Adrenal gland (tissue), 12 donors: ENCODE measurements around the gene IFT81. TPM values are rescaled to one million over a fixed set of nuclear protein-coding genes. Genes with fewer than 3 reads are reported as not detected.

ENCODE experiments used
- DNase-seq, 7 donors: peaks; one replicate each; pipeline ENCODE4 v3.0.0-alpha.2; 2019 to 2020
- H3K27ac ChIP-seq, 5 donors: fragments of 200-600 bp; sonication (generic) in 4 of 5; 1 replicate in 3 of 5; 2 replicates in 2 of 5; pipeline versions ENCODE4 v1.5.1 to v1.8.0; 2016 to 2020; ENCODE audit warnings: mild to moderate bottlenecking in 1 of 5
- H3K27me3 ChIP-seq: fragments of 200-600 bp; 2 replicates; pipeline ENCODE4 v1.8.0; 2021
- H3K36me3 ChIP-seq, 2 donors: fragments of 200-600 bp; replicated peaks in 1 of 2; 1 replicate in 1 of 2; 2 replicates in 1 of 2; pipeline versions ENCODE4 v1.5.1 to v1.8.0; 2018 to 2022
- H3K4me1 ChIP-seq, 2 donors: fragments of 200-600 bp; replicated peaks in 1 of 2; 1 replicate in 1 of 2; 2 replicates in 1 of 2; pipeline versions ENCODE4 v1.5.1 to v1.8.0; 2018 to 2021
- H3K4me3 ChIP-seq, 4 donors: fragments of 200-600 bp; sonication (generic) in 3 of 4; one replicate each; pipeline ENCODE4 v1.5.1; 2016 to 2018
- H3K9me3 ChIP-seq, 3 donors: fragments of 200-600 bp; sonication (generic) in 1 of 3; replicated peaks in 1 of 3; 1 replicate in 2 of 3; 2 replicates in 1 of 3; pipeline versions ENCODE4 v1.5.1 to v1.8.0; 2016 to 2021
- POLR2A ChIP-seq, 2 donors: fragments of 450-650 bp; IDR thresholded peaks; one replicate each; pipeline ENCODE4 v1.6.1; 2017; ENCODE audit warnings: antibody characterized with exemption in 2 of 2, mild to moderate bottlenecking in 2 of 2, moderate library complexity in 1 of 2
- WGBS, 4 donors: extraction: QIAGEN DNeasy Blood & Tissue Kit in 2 of 4; methylation state at CpG; one replicate each; pipeline versions ENCODE4 v1.1.5 to v1.1.7; 2013 to 2017; 5-methylcytosine and 5-hydroxymethylcytosine counted together
- intact Hi-C, 2 donors: fragments of 100-400 bp; cut with DNase I; formaldehyde crosslinking; loops; one replicate each; pipeline versions ENCODE4 v1.14.1 to v1.15.0; 2022 to 2023
- polyA plus RNA-seq, 3 donors: library from polyadenylated mRNA; stranded (reverse); fragments of 200-250 nt in 2 of 3; fragments of 350-450 nt in 1 of 3; fragmentation: Illumina TruSeq in 1 of 3; extraction: RNeasy Lipid Tissue Mini Kit (QIAGEN cat#74804) in 1 of 3; gene quantifications; one replicate each; pipeline ENCODE4 v1.2.3, GENCODE V29; 2013 to 2014
- total RNA-seq, 9 donors: library from RNA; depleted of rRNA in 4 of 9; stranded (reverse); fragments of >200 nt in 4 of 9; fragments of 120-200 nt in 1 of 9; fragmentation: NEBNext Ultra II Directional in 1 of 9; extraction: Animal tissue kit (Norgen Biotek cat#: 25700) in 1 of 9; gene quantifications; one replicate each; pipeline versions ENCODE4 v1.1.0 to v1.2.4, GENCODE V29; 2013 to 2023
- TF ChIP-seq, protein P1 (sequence below), 6 experiments: fragments of 450-650 bp in 4 of 6; fragments of 200-600 bp in 2 of 6; sonication (generic) in 1 of 6; IDR thresholded peaks; 1 replicate in 5 of 6; 2 replicates in 1 of 6; pipeline versions ENCODE4 v1.5.1 to v1.8.0; 2016 to 2021; ENCODE audit warnings: antibody characterized with exemption in 6 of 6, mild to moderate bottlenecking in 2 of 6, moderate library complexity in 1 of 6
- donor health status: healthy with polysubstance abuse.
- donor health status: Bipolar disorder and iron deficiency.
- donor health status: DM: yes; HTN: yes; CAD: no.
- donor health status: DM: no; HTN: no; CAD: no.
- donor health status: DM: no; HTN: no; CAD: no.
- donor health status: DM: yes; HTN: yes; CAD: no.

The IFT81 gene
- total and polyA plus RNA-seq, 12 donors, result 4.0 to 19.2 (median 10.5) TPM

DNA sequence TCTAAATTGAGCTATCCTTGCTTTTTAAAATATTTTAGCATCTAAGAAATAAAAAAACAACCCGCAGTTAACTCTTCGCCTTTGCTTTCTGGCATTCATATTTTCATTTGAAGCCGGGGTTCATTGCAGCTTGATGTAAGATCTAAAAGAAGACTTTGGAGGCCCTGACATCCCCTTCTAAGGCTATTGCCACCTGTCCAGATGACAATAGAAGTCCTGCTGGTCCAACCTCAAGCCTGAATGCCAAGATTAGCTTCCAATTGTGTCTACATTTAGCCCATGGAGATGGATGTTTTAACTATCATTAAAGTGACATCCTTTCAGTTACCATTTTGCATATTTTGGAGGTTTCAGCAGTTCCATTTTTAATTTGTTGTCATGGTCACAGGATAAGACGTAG is 105.3 kb downstream of the IFT81 start:
- TF ChIP-seq, protein P1, sequence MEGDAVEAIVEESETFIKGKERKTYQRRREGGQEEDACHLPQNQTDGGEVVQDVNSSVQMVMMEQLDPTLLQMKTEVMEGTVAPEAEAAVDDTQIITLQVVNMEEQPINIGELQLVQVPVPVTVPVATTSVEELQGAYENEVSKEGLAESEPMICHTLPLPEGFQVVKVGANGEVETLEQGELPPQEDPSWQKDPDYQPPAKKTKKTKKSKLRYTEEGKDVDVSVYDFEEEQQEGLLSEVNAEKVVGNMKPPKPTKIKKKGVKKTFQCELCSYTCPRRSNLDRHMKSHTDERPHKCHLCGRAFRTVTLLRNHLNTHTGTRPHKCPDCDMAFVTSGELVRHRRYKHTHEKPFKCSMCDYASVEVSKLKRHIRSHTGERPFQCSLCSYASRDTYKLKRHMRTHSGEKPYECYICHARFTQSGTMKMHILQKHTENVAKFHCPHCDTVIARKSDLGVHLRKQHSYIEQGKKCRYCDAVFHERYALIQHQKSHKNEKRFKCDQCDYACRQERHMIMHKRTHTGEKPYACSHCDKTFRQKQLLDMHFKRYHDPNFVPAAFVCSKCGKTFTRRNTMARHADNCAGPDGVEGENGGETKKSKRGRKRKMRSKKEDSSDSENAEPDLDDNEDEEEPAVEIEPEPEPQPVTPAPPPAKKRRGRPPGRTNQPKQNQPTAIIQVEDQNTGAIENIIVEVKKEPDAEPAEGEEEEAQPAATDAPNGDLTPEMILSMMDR (IDR thresholded peaks at IDR 0.05), result no peak
- no peak for TF ChIP-seq POLR2A (IDR thresholded peaks at IDR 0.05)
- Histone ChIP-seq H3K9me3 (no peaks in the 10 kb centered on the region), H3K27ac (no peak overlapping the region), H3K4me3 (no peak overlapping the region), H3K27me3 (no peaks in the 10 kb centered on the region), H3K36me3 (no peaks in the 10 kb centered on the region), H3K4me1 (peaks cover 6 to 20% of the 10 kb centered on the region in 2 donors)
- DNase-seq, result no peak
- 83 to 87% (median 86%) methylated on average over 4 of the region's 4 CpGs for WGBS, 4 donors
- intact Hi-C loops, result loop anchor here in 1 of 2 donors (10.0 kb wide), 1 partner anchor 125 kb away; no protein-coding TSS in a partner anchor

DNA sequence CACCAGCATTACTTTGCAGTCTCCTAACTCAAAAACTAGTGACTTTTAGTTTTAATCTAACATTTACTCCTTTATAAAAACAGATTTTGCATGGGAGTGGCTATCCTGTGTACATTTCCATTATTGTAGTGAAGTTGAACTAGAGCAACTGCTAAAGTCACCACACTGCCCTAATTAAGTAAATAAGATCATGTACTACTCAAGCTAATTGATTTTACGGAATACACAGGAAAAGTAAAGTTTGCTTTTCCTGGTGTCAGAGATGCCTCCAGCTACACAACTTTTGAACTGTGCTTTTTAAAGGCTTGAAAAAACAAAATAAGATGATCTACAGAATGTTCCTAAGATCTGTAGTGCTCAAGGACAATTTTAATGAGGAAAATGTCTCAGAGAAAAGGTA is 106.5 kb downstream of the IFT81 start:
- Histone ChIP-seq H3K36me3 (no peaks in the 10 kb centered on the region), H3K9me3 (no peaks in the 10 kb centered on the region), H3K27ac (no peak overlapping the region), H3K4me1 (peaks cover 0 to 20% of the 10 kb centered on the region in 2 donors), H3K4me3 (no peak overlapping the region), H3K27me3 (no peaks in the 10 kb centered on the region)
- intact Hi-C loops, result no loop called here
- 70 to 88% (median 76%) methylated on average over 1 of the region's 1 CpG for WGBS, 4 donors
- no peak for TF ChIP-seq POLR2A (IDR thresholded peaks at IDR 0.05)
- TF ChIP-seq, protein P1 (IDR thresholded peaks at IDR 0.05), result no peak
- DNase-seq, result no peak

DNA sequence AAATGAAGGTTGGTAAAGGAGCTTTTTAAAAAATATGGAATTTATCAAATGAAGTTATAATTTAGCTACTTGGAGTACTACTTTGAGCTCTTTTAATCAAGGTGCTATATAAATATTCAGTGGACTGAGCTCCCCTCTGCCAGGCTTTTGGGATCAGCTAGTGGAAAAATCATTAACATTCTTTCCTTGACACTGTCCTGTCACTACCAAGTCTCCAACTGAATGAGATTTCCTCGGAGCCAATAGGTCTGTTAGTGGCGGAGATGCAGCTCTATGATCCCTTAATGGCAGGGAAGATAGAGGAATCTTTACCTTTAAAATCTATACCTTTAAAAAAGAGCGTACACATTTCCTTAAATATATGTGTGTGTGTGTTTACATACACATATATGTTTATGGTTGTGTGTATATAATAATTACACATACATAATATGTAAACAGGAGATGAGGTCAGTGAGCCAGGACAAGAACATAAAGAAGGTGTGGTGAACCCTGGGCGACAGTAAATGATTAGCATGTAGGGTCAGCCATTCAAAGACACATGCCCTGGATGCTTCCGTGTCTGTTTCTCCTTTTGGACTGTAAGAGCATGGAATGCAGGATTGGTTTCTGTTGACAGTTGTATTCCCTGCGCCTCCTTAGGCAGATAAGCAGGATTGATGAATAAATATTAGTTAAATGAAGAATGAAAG is 109.2 kb downstream of the IFT81 start:
- Histone ChIP-seq H3K27ac (no peak overlapping the region), H3K27me3 (no peaks in the 10 kb centered on the region), H3K4me1 (peaks cover 0 to 20% of the 10 kb centered on the region in 2 donors), H3K9me3 (no peaks in the 10 kb centered on the region), H3K4me3 (no peak overlapping the region), H3K36me3 (no peaks in the 10 kb centered on the region)
- no peak for TF ChIP-seq POLR2A (IDR thresholded peaks at IDR 0.05)
- TF ChIP-seq, protein P1 (IDR thresholded peaks at IDR 0.05), result no peak
- no peak for DNase-seq
- intact Hi-C loops, result no loop called here
- 85 to 90% (median 88%) methylated on average over 6 of the region's 6 CpGs for WGBS, 4 donors

DNA sequence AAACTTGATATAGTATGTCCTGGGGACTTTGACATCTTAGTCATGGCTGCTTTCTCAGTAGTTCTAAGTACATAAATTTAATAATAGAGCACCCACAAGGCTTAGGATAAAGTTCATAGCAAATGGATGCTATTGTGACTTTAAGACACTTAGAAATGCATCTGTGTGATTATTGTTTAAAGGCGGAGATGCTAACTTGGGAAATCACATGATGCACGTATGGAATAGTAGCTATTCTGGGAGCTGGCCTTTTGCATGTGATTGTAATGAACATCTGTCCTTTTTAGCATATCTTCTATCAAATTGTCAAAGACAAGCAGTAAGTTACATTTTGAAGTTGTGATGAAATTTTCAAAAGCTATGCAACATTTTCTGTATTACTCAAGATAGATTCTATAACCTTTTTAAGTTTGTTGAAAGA is 110.2 kb downstream of the IFT81 start:
- no peak for DNase-seq
- TF ChIP-seq POLR2A (IDR thresholded peaks at IDR 0.05), result no peak
- TF ChIP-seq, protein P1 (IDR thresholded peaks at IDR 0.05), result no peak
- no peaks in the 10 kb centered on the region for H3K9me3 ChIP-seq
- intact Hi-C loops, result no loop called here
- H3K4me1 ChIP-seq, result peaks cover 0 to 20% of the 10 kb centered on the region in 2 donors
- H3K36me3 ChIP-seq, result no peaks in the 10 kb centered on the region
- no peak overlapping the region for H3K4me3 ChIP-seq
- peak overlapping the region in 3 of 5 donors; percentile 13 to 57 (median 49) for H3K27ac ChIP-seq
- WGBS, 4 donors, result 35 to 53% (median 47%) methylated on average over 2 of the region's 2 CpGs
- H3K27me3 ChIP-seq, result no peaks in the 10 kb centered on the region
